ENCODE data around the gene RGMA. TPM values are rescaled to one million over a fixed set of nuclear protein-coding genes. Genes with fewer than 3 reads are reported as not detected.

Gene RGMA
- total and polyA plus RNA-seq, 2 experiments from 2014 or later = 34.2 to 36.5 TPM

GRCh38 chr15:93070132-93070531 is 18.9 kb downstream of the RGMA start:
- H3K4me2 ChIP-seq = peak overlapping the region; percentile 95
- H3K9me3 Mint-ChIP-seq = no peaks in the 10 kb centered on the region
- peaks cover 70% of the 10 kb centered on the region for H3K4me1 Mint-ChIP-seq
- TF ChIP-seq ZNF462 (CRISPR knock-in tag; IDR thresholded peaks at IDR 0.05) (no peak), STAT1 (IDR thresholded peaks at IDR 0.05; ENCODE audit: unreplicated experiment) (no peak), ZNF331 (CRISPR knock-in tag; IDR thresholded peaks at IDR 0.05; ENCODE audit: low read depth) (no peak), CREB1 (CRISPR knock-in tag; IDR thresholded peaks at IDR 0.05; ENCODE audit: low read depth) (no peak), JUNB (IDR thresholded peaks at IDR 0.05; ENCODE audit: unreplicated experiment) (no peak), POLR2AphosphoS5 (IDR thresholded peaks at IDR 0.05; ENCODE audit: low read depth) (no peak), EZH2 (IDR thresholded peaks at IDR 0.05; ENCODE audit: low read depth, unreplicated experiment) (no peak), EZH2phosphoT487 (IDR thresholded peaks at IDR 0.05; ENCODE audit: unreplicated experiment) (no peak), NANOG (IDR thresholded peaks at IDR 0.05; ENCODE audit: borderline replicate concordance) (no peak), ETS1 (IDR thresholded peaks at IDR 0.05) (no peak), ZNF114 (CRISPR knock-in tag; IDR thresholded peaks at IDR 0.05) (no peak)
- TF ChIP-seq, protein P1, sequence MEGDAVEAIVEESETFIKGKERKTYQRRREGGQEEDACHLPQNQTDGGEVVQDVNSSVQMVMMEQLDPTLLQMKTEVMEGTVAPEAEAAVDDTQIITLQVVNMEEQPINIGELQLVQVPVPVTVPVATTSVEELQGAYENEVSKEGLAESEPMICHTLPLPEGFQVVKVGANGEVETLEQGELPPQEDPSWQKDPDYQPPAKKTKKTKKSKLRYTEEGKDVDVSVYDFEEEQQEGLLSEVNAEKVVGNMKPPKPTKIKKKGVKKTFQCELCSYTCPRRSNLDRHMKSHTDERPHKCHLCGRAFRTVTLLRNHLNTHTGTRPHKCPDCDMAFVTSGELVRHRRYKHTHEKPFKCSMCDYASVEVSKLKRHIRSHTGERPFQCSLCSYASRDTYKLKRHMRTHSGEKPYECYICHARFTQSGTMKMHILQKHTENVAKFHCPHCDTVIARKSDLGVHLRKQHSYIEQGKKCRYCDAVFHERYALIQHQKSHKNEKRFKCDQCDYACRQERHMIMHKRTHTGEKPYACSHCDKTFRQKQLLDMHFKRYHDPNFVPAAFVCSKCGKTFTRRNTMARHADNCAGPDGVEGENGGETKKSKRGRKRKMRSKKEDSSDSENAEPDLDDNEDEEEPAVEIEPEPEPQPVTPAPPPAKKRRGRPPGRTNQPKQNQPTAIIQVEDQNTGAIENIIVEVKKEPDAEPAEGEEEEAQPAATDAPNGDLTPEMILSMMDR (conservative IDR thresholded peaks at IDR 0.05; ENCODE audit: low read depth in 2 of 2) = no peak
- TF ChIP-seq, protein P2, sequence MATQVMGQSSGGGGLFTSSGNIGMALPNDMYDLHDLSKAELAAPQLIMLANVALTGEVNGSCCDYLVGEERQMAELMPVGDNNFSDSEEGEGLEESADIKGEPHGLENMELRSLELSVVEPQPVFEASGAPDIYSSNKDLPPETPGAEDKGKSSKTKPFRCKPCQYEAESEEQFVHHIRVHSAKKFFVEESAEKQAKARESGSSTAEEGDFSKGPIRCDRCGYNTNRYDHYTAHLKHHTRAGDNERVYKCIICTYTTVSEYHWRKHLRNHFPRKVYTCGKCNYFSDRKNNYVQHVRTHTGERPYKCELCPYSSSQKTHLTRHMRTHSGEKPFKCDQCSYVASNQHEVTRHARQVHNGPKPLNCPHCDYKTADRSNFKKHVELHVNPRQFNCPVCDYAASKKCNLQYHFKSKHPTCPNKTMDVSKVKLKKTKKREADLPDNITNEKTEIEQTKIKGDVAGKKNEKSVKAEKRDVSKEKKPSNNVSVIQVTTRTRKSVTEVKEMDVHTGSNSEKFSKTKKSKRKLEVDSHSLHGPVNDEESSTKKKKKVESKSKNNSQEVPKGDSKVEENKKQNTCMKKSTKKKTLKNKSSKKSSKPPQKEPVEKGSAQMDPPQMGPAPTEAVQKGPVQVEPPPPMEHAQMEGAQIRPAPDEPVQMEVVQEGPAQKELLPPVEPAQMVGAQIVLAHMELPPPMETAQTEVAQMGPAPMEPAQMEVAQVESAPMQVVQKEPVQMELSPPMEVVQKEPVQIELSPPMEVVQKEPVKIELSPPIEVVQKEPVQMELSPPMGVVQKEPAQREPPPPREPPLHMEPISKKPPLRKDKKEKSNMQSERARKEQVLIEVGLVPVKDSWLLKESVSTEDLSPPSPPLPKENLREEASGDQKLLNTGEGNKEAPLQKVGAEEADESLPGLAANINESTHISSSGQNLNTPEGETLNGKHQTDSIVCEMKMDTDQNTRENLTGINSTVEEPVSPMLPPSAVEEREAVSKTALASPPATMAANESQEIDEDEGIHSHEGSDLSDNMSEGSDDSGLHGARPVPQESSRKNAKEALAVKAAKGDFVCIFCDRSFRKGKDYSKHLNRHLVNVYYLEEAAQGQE (IDR thresholded peaks at IDR 0.05; ENCODE audit: unreplicated experiment) = no peak
- H3K4me3 Mint-ChIP-seq = peak overlapping the region; percentile 92
- H3K27me3 Mint-ChIP-seq (ENCODE audit: insufficient read depth, low read depth, poor library complexity) = peaks cover 27% of the 10 kb centered on the region
- peaks cover 47% of the 10 kb centered on the region for H3K4me1 ChIP-seq (ENCODE audit: insufficient read depth)
- DNase-seq (ENCODE audit: low spot score) (no peak), ATAC-seq (no peak)
- no peaks in the 10 kb centered on the region for H3K9me2 ChIP-seq (ENCODE audit: insufficient read depth)
- peak overlapping the region; percentile 72 for H3K4me3 ChIP-seq
- H3K79me2 ChIP-seq (replicated peaks; ENCODE audit: insufficient read depth) = peaks cover 86% of the 10 kb centered on the region
- no peak overlapping the region for H3K27ac ChIP-seq (ENCODE audit: low read depth)
- H3K36me3 ChIP-seq (ENCODE audit: insufficient read depth) = no peaks in the 10 kb centered on the region
- H3F3A ChIP-seq (replicated peaks; ENCODE audit: low read depth) = peaks cover 4% of the 10 kb centered on the region
- no peak overlapping the region for H2AFZ ChIP-seq
- H3K27ac Mint-ChIP-seq = peak overlapping the region; percentile 25; the same call in 1 of the 2 replicates
- H4K20me1 ChIP-seq (replicated peaks; ENCODE audit: insufficient read depth) = peaks cover 39% of the 10 kb centered on the region
- peaks cover 19% of the 10 kb centered on the region for H3K27me3 ChIP-seq (ENCODE audit: insufficient read depth)
- H3K36me3 Mint-ChIP-seq (ENCODE audit: low read depth) = peaks cover 45% of the 10 kb centered on the region

Measured in GM23338 (cell line).